ENCODE measurements around the gene IL17C. TPM values are rescaled to one million over a fixed set of nuclear protein-coding genes. Genes with fewer than 3 reads are reported as not detected.

IL17C gene
- total RNA-seq, 1 donor from 2014 or later = not detected

DNA sequence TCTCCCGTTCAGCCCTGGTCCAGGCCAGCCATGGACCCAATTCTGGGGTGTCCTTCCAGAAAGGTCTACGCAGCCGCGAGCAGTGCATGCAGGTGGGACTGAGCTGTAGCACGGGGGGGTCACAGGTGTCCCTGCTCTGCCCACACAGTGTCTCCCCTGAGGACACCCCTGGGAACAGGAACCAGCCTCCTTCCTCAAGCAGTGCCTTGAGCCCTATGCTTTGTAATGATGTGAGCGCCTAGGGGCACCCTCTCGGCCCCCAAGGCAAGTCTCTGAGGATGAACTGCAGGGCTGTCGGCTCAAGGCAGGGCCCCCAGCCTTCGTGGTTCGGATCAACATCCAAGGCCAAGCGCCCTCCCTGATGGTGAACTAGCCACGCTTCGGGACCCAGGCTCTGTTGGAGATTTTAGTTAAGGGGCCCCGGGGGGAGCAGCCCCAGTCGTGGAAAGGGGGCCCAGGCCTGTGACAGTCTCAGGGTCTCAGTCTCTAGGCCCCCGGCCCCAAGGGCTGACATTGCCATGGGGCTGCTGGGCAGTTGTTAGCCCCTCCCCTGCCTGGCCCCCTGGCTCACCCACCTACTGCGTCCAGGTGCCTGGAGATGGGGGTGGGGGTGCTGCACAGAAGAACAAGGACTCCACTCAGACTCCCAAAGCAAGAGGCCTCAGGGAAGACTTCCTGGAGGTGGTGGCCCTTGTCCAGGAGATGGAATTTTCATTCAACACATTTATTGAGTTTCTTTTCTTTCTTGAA, 2.3 kb downstream of the IL17C start:
- DNase-seq (ENCODE audit: low spot score in 2 of 2) = no peak
- intact Hi-C loops (cut with DNase I) = no loop called here
- TF ChIP-seq, protein P1, sequence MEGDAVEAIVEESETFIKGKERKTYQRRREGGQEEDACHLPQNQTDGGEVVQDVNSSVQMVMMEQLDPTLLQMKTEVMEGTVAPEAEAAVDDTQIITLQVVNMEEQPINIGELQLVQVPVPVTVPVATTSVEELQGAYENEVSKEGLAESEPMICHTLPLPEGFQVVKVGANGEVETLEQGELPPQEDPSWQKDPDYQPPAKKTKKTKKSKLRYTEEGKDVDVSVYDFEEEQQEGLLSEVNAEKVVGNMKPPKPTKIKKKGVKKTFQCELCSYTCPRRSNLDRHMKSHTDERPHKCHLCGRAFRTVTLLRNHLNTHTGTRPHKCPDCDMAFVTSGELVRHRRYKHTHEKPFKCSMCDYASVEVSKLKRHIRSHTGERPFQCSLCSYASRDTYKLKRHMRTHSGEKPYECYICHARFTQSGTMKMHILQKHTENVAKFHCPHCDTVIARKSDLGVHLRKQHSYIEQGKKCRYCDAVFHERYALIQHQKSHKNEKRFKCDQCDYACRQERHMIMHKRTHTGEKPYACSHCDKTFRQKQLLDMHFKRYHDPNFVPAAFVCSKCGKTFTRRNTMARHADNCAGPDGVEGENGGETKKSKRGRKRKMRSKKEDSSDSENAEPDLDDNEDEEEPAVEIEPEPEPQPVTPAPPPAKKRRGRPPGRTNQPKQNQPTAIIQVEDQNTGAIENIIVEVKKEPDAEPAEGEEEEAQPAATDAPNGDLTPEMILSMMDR (IDR thresholded peaks at IDR 0.05) = no peak
- no peaks in the 10 kb centered on the region for H3K36me3 ChIP-seq
- H3K4me3 ChIP-seq = no peak overlapping the region
- no peak overlapping the region for H3K27ac ChIP-seq
- H3K4me1 ChIP-seq = no peaks in the 10 kb centered on the region
- H3K9me3 ChIP-seq = no peaks in the 10 kb centered on the region
- no peaks in the 10 kb centered on the region for H3K27me3 ChIP-seq

DNA sequence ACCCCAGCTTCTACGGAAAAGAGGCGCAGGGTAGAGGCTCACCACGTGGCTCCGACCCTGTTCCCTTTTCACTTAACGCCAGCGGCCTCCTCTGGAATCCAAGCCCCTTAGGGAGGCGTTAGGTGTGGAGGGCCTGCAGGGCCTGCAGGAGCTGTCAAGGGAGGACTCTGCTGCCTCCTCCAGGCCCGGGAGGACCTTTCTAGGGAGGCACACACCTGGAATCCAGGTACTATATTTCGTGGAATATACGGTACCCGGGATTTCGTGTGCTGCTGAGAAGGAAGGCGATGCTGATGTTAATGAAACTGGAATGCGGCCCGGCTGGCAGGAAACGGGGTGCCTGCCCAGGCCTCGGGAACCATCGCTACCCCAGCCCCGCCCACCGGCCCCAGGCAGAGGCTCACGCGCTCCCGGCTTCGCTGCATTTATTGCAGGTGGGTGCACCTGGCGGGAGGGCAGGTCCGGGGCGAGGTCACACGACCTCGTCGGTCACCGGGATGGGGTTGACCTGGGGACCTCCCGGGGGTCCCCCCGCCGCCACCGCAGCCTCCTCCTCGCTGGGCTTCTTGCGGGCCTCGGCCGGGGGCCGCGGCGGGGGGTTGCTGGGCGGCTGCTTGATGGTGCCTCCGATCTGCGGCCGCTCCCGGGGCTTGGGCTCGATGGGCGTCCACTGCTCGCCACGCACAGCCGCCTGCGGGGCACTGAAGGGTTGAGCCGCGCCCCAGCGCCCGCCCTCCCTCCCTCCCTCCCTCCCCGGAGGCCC, 4.7 kb downstream of the IL17C start:
- Histone ChIP-seq H3K36me3 (no peaks in the 10 kb centered on the region), H3K9me3 (no peaks in the 10 kb centered on the region)
- intact Hi-C loops (cut with DNase I) = no loop called here

DNA sequence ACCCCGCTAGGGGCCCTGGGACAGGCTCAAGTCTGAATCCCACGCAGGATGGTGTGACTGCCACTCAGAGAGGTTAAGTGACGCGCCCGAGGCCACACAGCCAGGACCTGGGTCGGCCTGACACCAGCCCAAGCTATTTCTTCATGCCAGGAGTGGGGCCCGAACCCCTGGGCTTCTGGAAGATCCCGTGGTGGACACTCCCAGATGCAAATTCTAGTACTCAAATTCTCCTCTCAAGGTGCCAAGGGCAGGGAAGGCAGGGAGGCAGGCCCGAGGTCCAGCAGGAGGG, 5.2 kb downstream of the IL17C start:
- TF ChIP-seq, protein P1 (IDR thresholded peaks at IDR 0.05) = no peak
- Histone ChIP-seq H3K27ac (no peak overlapping the region), H3K9me3 (no peaks in the 10 kb centered on the region), H3K36me3 (no peaks in the 10 kb centered on the region), H3K4me1 (no peaks in the 10 kb centered on the region), H3K4me3 (no peak overlapping the region), H3K27me3 (no peaks in the 10 kb centered on the region)
- intact Hi-C loops (cut with DNase I) = no loop called here
- DNase-seq (ENCODE audit: low spot score in 2 of 2) = no peak

More for the DNA sequence above, 4.7 kb downstream of the IL17C start:
- no peak for DNase-seq (ENCODE audit: low spot score in 2 of 2)
- Histone ChIP-seq H3K4me3 (no peak overlapping the region), H3K4me1 (no peaks in the 10 kb centered on the region), H3K27me3 (no peaks in the 10 kb centered on the region), H3K27ac (no peak overlapping the region)
- TF ChIP-seq, protein P1 (IDR thresholded peaks at IDR 0.05) = no peak

DNA sequence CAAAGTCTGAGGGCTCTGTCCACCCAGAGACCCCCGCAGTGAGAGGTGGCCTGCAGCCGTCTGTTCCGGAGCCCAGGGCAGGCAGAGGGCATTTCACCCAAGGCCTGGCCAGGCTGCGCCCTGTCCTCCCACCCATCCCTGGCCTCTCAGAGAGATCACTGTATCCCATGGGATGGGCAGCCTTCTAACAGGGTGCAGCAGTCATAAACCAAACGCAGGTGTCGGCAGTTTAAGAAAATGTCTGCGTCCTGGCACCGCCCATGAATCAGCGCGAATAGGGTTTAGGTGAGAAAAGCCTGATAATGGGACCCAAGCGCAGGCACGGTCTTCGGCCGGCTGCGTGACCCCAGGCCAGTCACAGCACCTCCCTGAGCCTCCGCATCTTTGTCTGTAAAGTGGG, 7.1 kb downstream of the IL17C start:
- no peaks in the 10 kb centered on the region for H3K9me3 ChIP-seq
- no peaks in the 10 kb centered on the region for H3K36me3 ChIP-seq
- no peak overlapping the region for H3K27ac ChIP-seq
- no peak for DNase-seq (ENCODE audit: low spot score in 2 of 2)
- no peak overlapping the region for H3K4me3 ChIP-seq
- H3K27me3 ChIP-seq = no peaks in the 10 kb centered on the region
- intact Hi-C loops (cut with DNase I) = no loop called here
- H3K4me1 ChIP-seq = peaks cover 0 to 3% of the 10 kb centered on the region in 2 donors
- TF ChIP-seq, protein P1 (IDR thresholded peaks at IDR 0.05) = no peak

DNA sequence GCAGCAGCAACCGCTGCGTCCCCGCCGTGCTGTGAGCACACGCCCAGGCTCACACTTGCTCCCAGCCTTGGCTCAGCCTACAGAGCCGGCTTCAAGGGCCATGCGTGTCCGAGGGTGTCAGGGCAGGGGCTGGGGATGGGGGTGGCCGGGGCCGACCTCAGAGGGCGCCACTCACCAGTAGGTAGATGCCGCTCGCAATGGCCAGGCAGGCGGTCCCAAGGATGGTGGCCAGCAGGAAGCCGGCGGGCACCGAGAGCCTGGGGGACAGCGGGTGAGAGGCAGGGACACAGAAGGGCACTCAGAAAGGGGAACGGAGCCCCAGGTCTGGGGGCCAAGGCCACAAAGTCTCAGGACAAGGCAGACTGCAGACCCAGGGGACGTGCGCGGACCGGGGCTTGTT, 7.6 kb downstream of the IL17C start:
- H3K9me3 ChIP-seq = no peaks in the 10 kb centered on the region
- no peak overlapping the region for H3K4me3 ChIP-seq
- TF ChIP-seq, protein P1 (IDR thresholded peaks at IDR 0.05) = no peak
- H3K27ac ChIP-seq = no peak overlapping the region
- intact Hi-C loops (cut with DNase I) = no loop called here
- no peak for DNase-seq (ENCODE audit: low spot score in 2 of 2)
- peaks cover 0 to 4% of the 10 kb centered on the region in 2 donors for H3K4me1 ChIP-seq
- no peaks in the 10 kb centered on the region for H3K36me3 ChIP-seq
- H3K27me3 ChIP-seq = no peaks in the 10 kb centered on the region

Data from ascending aorta (tissue), 2 donors.